Lower leg skin (tissue), 3 donors: ENCODE results near the gene ZNF398.

Experiments
- CTCF ChIP-seq, 3 donors: fragments of 450-650 bp; IDR thresholded peaks; one replicate each; pipeline ENCODE4 v1.5.1; 2016; ENCODE audit warnings: antibody characterized with exemption in 3 of 3, mild to moderate bottlenecking in 3 of 3, moderate library complexity in 2 of 3
- POLR2A ChIP-seq, 2 donors: fragments of 450-650 bp; IDR thresholded peaks; one replicate each; pipeline ENCODE4 v1.6.1; 2016 to 2017; ENCODE audit warnings: antibody characterized with exemption in 2 of 2, mild to moderate bottlenecking in 1 of 2, moderate library complexity in 1 of 2

DNA sequence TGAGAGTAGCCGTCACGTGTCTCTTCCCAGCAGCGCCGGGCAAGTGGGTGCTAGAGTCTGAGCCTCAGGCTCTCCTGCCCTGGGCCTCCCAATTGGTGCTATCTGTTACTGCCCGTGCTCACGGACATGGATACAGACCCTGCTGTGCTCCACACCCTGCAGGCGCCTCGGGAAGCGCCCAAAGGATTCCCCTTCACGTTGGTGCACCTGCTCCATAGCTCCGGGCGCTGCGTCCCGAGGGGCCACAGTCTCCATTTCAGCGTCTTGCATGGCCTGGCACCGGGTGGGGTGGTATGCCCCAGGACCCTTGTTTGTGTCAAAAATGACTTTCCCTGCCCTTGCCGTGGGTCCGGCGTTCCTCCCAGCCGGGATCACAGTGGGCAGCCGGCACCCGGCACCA, 78.4 kb downstream of the ZNF398 start:
- no peak for TF ChIP-seq CTCF (IDR thresholded peaks at IDR 0.05)
- no peak for TF ChIP-seq POLR2A (IDR thresholded peaks at IDR 0.05)
